Fibroblast of villous mesenchyme (primary cell): ENCODE results near the gene FAM24B. TPM values are rescaled to one million over a fixed set of nuclear protein-coding genes. Genes with fewer than 3 reads are reported as not detected.

Experiments used
- DNase-seq: peaks from one replicate; pipeline ENCODE4 v3.0.0-alpha.2; 2010; ENCODE audit warnings: low read depth
- H3K4me3 ChIP-seq: 2 replicates; pipeline ENCODE4 v1.5.1; 2011; ENCODE audit warnings: low read depth, mild to moderate bottlenecking, low read length
- total RNA-seq: library from RNA; depleted of rRNA; stranded (reverse); fragments of >200 nt; gene quantifications from 2 replicates; pipeline ENCODE4 v1.2.3, GENCODE V29; 2012
- TF ChIP-seq, protein P1 (sequence below): IDR thresholded peaks from 2 replicates; pipeline ENCODE4 v1.5.1; 2012; ENCODE audit warnings: low read depth, mild to moderate bottlenecking, low read length; ENCODE audit not compliant: insufficient read depth

FAM24B gene
- total RNA-seq, 1 donor = 3.5 TPM

DNA sequence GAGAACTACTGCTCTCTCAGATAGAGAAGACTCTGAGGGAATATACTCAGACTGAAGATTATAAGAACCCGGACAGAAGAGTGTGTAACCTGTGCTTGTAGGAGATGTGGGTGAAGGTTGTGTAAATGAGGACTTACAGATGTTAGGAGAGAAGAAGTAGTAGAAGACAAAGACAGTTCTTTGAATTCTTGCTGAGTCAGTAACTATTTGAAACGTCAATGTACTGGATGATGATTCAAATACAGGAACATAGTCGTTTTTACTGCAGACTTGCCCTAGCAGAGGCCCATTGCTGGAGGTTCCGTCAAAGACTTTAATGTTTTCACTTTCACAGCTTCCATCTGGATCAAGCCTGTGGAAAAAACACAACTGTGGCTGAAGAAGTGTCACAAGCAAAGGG, 40.5 kb downstream of the FAM24B start:
- H3K4me3 ChIP-seq = no peak overlapping the region
- TF ChIP-seq, protein P1, sequence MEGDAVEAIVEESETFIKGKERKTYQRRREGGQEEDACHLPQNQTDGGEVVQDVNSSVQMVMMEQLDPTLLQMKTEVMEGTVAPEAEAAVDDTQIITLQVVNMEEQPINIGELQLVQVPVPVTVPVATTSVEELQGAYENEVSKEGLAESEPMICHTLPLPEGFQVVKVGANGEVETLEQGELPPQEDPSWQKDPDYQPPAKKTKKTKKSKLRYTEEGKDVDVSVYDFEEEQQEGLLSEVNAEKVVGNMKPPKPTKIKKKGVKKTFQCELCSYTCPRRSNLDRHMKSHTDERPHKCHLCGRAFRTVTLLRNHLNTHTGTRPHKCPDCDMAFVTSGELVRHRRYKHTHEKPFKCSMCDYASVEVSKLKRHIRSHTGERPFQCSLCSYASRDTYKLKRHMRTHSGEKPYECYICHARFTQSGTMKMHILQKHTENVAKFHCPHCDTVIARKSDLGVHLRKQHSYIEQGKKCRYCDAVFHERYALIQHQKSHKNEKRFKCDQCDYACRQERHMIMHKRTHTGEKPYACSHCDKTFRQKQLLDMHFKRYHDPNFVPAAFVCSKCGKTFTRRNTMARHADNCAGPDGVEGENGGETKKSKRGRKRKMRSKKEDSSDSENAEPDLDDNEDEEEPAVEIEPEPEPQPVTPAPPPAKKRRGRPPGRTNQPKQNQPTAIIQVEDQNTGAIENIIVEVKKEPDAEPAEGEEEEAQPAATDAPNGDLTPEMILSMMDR = no peak
- DNase-seq = no peak

DNA sequence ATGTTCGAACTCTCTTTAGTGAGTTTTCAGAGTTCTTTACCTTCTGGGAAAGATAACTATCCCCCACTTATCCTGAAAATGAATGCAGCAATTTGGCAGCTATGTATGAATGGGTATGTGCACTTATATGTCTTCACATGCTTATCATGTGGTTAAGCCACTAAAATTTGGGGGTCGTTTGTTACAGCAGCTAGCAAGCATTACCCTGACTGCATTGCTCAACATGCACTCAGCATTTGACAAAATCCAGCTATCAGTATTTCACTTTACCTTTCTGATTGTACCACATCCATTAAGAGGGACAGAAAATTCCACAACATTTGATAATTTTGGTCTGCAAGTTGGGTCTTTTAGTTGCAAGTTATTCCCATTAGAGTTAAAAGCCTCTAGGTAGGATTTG, 43.5 kb downstream of the FAM24B start:
- no peak overlapping the region for H3K4me3 ChIP-seq
- DNase-seq = no peak
- TF ChIP-seq, protein P1 = no peak

DNA sequence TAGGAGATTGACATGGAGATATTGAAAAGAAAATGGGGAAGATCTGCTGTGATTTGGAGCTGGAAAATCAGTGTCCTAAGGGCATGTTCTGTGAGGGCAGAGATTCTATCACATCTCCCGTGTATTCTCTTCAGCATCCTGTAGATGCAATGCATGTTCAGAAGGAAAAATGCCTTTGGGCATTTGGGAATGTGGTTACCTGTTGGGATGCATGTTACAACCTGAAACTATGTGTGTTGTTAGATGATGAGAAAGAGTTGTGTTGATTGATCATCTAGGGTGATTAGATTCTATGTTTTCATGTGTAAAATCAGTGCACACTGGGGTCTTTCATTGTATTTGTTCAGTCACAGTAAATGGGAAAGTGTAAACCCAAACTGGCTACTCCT, 48.4 kb downstream of the FAM24B start:
- TF ChIP-seq, protein P1 = no peak
- no peak for DNase-seq

DNA sequence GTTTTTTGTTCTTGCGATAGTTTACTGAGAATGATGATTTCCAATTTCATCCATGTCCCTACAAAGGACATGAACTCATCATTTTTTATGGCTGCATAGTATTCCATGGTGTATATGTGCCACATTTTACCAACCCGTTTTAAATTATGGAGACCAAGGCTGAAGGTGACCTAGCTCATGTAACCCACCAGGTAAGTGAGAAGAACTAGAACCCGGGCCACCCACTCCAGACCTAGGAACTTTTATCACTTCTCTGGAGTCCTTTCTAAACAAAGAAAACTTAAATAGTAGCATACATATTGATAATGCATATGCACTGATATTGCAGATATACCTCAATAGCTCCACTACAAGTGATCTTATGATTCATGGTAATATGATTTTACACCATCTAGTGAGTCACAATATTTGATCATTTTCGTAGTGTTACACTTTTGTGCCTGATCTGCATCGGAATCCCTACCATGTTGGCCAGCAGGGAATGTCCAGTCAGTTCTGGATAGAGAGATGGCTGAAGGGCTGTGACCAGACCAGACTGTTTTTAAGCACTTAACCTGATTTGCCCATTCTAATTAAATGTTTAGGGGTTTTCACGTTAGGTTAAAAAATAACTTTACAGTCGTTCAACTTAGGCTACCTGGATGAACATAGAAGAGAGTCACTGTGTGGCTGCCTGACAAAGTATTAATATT, 49.0 kb downstream of the FAM24B start:
- TF ChIP-seq, protein P1 = no peak
- H3K4me3 ChIP-seq = no peak overlapping the region
- DNase-seq = no peak

More for the DNA sequence above, 48.4 kb downstream of the FAM24B start:
- H3K4me3 ChIP-seq = no peak overlapping the region

DNA sequence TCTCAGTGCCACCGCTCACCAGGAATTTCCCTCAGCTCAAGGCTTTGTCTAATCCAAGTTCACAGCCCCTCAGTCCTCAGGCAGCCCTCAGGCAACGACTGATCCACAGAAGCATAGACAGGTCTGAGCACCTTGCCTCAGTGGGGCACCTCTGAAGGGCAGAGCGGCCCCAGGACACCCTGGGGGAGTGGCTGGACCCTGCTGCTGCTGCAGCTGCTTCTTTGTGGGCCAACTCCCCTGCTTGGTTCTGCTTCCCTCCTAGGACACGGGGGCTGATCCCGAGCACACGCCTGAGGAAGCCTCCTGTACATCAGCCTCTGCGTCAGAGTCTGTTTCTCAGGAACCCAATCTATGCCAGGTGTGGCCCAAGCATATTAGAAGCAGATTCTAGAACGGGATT, 49.9 kb downstream of the FAM24B start:
- H3K4me3 ChIP-seq = no peak overlapping the region
- DNase-seq = no peak
- TF ChIP-seq, protein P1 = no peak

DNA sequence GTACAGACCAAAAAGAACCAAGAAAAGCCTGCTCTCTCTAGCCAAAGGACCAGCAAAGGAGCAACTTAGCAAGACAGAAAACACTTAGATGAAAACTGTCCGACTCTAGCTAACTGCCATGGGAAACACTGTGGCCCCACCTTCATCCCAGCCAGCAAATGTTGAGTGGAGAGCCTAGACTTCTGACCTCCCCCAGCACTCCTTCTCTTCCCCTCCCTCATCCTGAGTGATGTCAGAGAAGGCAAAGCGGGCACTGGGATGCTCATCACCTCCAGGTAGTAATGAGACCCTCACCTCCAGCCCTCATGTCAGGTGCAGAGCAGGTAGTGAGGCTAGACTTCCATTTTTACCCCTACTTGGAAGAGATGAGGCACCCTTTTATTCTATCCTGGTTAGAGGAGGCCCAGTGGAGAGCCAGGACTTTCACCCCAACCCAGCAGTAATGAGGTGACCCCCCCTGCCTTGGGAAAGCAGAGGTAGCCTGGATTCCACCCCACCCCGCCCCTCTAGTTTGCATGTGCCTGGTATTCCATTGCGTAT, 50.6 kb downstream of the FAM24B start:
- TF ChIP-seq, protein P1 = no peak
- no peak overlapping the region for H3K4me3 ChIP-seq
- DNase-seq = no peak

DNA sequence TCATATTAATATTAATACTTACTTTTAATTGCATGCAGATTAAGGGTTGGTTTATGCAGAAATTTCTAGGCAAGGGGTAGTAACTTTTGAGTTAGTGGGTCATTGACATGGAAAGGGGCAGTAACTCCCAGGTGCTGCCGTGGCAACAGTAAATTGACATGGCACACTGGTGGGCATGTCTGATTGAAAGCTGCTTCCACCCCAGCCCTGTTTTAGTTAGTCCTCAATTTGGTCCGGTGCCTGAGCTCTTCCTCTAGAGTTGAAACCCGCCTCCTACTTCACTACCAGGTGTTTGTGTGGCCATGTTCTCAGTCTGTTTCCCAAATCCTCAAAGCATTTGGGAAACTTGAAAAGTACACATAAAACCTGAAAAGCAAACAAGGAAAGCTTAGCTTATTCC, 52.1 kb downstream of the FAM24B start:
- TF ChIP-seq, protein P1 = no peak
- no peak for DNase-seq

More for the DNA sequence above, 52.1 kb downstream of the FAM24B start:
- H3K4me3 ChIP-seq = no peak overlapping the region
